Measurements from ENCODE around the gene RFX8.
A peak's percentile ranks its signal among the peaks of the same experiment; 100 is the strongest.

DNA sequence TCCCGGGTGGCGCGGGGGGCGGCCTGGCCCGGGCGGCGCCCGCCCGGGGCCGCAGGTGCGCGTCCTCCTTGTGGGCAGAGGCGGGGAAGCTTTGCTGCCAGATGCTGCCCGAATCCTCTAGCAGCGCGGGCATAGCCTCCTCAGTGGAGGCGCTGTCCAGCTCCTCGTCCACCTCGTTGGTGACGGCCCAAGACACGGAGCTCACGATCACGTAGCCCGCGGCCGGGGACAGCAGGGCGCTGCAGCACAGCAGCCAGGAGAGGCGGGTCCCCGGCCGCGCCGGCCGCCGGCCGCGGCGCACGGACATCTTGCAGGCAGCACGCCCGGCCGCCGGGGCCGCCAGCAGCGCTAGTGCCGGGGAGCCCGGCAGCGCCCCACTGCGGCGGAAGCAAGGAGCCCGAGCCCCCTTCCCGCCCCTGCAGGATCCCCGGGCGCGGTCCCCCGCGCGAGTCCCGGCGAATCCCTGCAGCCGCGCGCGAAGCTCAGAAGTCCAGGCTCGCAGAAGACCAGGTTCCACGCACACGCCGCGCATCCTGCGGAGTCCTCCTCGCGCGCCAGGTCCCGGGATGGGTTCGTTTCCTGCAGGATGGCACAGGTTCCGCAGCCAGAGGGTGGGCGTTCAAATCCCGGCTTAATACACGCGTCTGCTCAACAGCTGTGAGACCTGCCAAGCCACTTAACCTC, 87.6 kb downstream of the RFX8 start, which contains the start of gene CREG2:
- TF ChIP-seq, protein P1, sequence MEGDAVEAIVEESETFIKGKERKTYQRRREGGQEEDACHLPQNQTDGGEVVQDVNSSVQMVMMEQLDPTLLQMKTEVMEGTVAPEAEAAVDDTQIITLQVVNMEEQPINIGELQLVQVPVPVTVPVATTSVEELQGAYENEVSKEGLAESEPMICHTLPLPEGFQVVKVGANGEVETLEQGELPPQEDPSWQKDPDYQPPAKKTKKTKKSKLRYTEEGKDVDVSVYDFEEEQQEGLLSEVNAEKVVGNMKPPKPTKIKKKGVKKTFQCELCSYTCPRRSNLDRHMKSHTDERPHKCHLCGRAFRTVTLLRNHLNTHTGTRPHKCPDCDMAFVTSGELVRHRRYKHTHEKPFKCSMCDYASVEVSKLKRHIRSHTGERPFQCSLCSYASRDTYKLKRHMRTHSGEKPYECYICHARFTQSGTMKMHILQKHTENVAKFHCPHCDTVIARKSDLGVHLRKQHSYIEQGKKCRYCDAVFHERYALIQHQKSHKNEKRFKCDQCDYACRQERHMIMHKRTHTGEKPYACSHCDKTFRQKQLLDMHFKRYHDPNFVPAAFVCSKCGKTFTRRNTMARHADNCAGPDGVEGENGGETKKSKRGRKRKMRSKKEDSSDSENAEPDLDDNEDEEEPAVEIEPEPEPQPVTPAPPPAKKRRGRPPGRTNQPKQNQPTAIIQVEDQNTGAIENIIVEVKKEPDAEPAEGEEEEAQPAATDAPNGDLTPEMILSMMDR (IDR thresholded peaks at IDR 0.05): peak; percentile 81
- TF ChIP-seq, protein P2, sequence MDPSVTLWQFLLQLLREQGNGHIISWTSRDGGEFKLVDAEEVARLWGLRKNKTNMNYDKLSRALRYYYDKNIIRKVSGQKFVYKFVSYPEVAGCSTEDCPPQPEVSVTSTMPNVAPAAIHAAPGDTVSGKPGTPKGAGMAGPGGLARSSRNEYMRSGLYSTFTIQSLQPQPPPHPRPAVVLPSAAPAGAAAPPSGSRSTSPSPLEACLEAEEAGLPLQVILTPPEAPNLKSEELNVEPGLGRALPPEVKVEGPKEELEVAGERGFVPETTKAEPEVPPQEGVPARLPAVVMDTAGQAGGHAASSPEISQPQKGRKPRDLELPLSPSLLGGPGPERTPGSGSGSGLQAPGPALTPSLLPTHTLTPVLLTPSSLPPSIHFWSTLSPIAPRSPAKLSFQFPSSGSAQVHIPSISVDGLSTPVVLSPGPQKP (IDR thresholded peaks at IDR 0.05; ENCODE audit: low read depth, low read length): no peak
- TF ChIP-seq POLR2A (IDR thresholded peaks at IDR 0.05; ENCODE audit: low read length) (peak; percentile 34; the same call in 1 of the 2 replicates), POLR2AphosphoS2 (conservative IDR thresholded peaks at IDR 0.05; ENCODE audit: low read length) (no peak), NR3C1 (IDR thresholded peaks at IDR 0.05) (no peak)
- TF ChIP-seq, protein P3, sequence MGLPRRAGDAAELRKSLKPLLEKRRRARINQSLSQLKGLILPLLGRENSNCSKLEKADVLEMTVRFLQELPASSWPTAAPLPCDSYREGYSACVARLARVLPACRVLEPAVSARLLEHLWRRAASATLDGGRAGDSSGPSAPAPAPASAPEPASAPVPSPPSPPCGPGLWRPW (IDR thresholded peaks at IDR 0.05): no peak
